ENCODE data around the gene CATSPERE. TPM values are rescaled to one million over a fixed set of nuclear protein-coding genes. Genes with fewer than 3 reads are reported as not detected.

Gene CATSPERE
- total RNA-seq, 1 experiment from 2014 or later: 0.14 TPM

GRCh38 chr1:244447024-244447423 lies 14.0 kb upstream of the CATSPERE start:
- H3K4me3 Mint-ChIP-seq (ENCODE audit: unreplicated experiment): no peak overlapping the region
- intact Hi-C loops (cut with micrococcal nuclease; ENCODE audit: unreplicated experiment): no loop called here

GRCh38 chr1:244447552-244447951 lies 13.5 kb upstream of the CATSPERE start:
- no peaks in the 10 kb centered on the region for H3K9me3 Mint-ChIP-seq (ENCODE audit: unreplicated experiment)
- Histone ChIP-seq H3K4me1 (peaks cover 37% of the 10 kb centered on the region), H3K27me3 (replicated peaks; ENCODE audit: control insufficient read depth, insufficient read depth, low read length) (no peaks in the 10 kb centered on the region), H3K4me3 (ENCODE audit: low read depth, low read length) (no peak overlapping the region), H3K36me3 (ENCODE audit: control insufficient read depth, insufficient read depth, low read length) (no peaks in the 10 kb centered on the region), H3K9me3 (no peaks in the 10 kb centered on the region)
- no peak overlapping the region for H3K4me3 Mint-ChIP-seq (ENCODE audit: unreplicated experiment)
- TF ChIP-seq CTCF (IDR thresholded peaks at IDR 0.05; ENCODE audit: insufficient read depth in 1 of 2, low read depth in 1 of 2, low read length in 1 of 2, severe bottlenecking in 1 of 2, unreplicated experiment in 1 of 2): no peak
- H3K36me3 Mint-ChIP-seq (ENCODE audit: insufficient read depth, unreplicated experiment): peaks cover 38% of the 10 kb centered on the region
- BruUV-seq (replicated peaks): no TSS peak
- POLR2A ChIA-PET: no interaction called here
- H3K4me1 Mint-ChIP-seq (ENCODE audit: low read depth, unreplicated experiment): peaks cover 48% of the 10 kb centered on the region
- CTCF ChIA-PET: no interaction called here
- peak overlapping the region; percentile 35 for H3K27ac Mint-ChIP-seq (ENCODE audit: unreplicated experiment)
- no peaks in the 10 kb centered on the region for H3K27me3 Mint-ChIP-seq (ENCODE audit: insufficient read depth, unreplicated experiment)
- intact Hi-C loops (cut with micrococcal nuclease; ENCODE audit: unreplicated experiment): no loop called here
- no peak for DNase-seq

More at GRCh38 chr1:244447024-244447423, 14.0 kb upstream of the CATSPERE start:
- DNase-seq: no peak
- ChIA-PET POLR2A (no interaction called here), CTCF (no interaction called here)
- peaks cover 37% of the 10 kb centered on the region for H3K36me3 Mint-ChIP-seq (ENCODE audit: insufficient read depth, unreplicated experiment)
- H3K4me1 Mint-ChIP-seq (ENCODE audit: low read depth, unreplicated experiment): peaks cover 43% of the 10 kb centered on the region
- H3K27me3 Mint-ChIP-seq (ENCODE audit: insufficient read depth, unreplicated experiment): no peaks in the 10 kb centered on the region
- no peak for TF ChIP-seq CTCF (IDR thresholded peaks at IDR 0.05; ENCODE audit: insufficient read depth in 1 of 2, low read depth in 1 of 2, low read length in 1 of 2, severe bottlenecking in 1 of 2, unreplicated experiment in 1 of 2)
- peak overlapping the region; percentile 35 for H3K27ac Mint-ChIP-seq (ENCODE audit: unreplicated experiment)
- H3K36me3 ChIP-seq (ENCODE audit: control insufficient read depth, insufficient read depth, low read length): no peaks in the 10 kb centered on the region
- H3K27me3 ChIP-seq (replicated peaks; ENCODE audit: control insufficient read depth, insufficient read depth, low read length): no peaks in the 10 kb centered on the region
- BruUV-seq (replicated peaks): no TSS peak
- H3K9me3 ChIP-seq: no peaks in the 10 kb centered on the region
- H3K4me1 ChIP-seq: peaks cover 38% of the 10 kb centered on the region
- no peaks in the 10 kb centered on the region for H3K9me3 Mint-ChIP-seq (ENCODE audit: unreplicated experiment)
- H3K4me3 ChIP-seq (ENCODE audit: low read depth, low read length): no peak overlapping the region

GRCh38 chr1:244448279-244449036 lies 12.6 kb upstream of the CATSPERE start:
- no peak for TF ChIP-seq CTCF (IDR thresholded peaks at IDR 0.05; ENCODE audit: insufficient read depth in 1 of 2, low read depth in 1 of 2, low read length in 1 of 2, severe bottlenecking in 1 of 2, unreplicated experiment in 1 of 2)
- no peak overlapping the region for H3K4me3 Mint-ChIP-seq (ENCODE audit: unreplicated experiment)
- peaks cover 48% of the 10 kb centered on the region for H3K4me1 Mint-ChIP-seq (ENCODE audit: low read depth, unreplicated experiment)
- BruUV-seq (replicated peaks): no TSS peak
- Histone ChIP-seq H3K4me1 (peaks cover 37% of the 10 kb centered on the region), H3K4me3 (ENCODE audit: low read depth, low read length) (no peak overlapping the region), H3K36me3 (ENCODE audit: control insufficient read depth, insufficient read depth, low read length) (no peaks in the 10 kb centered on the region), H3K27me3 (replicated peaks; ENCODE audit: control insufficient read depth, insufficient read depth, low read length) (no peaks in the 10 kb centered on the region), H3K9me3 (no peaks in the 10 kb centered on the region)
- no peaks in the 10 kb centered on the region for H3K9me3 Mint-ChIP-seq (ENCODE audit: unreplicated experiment)
- ChIA-PET CTCF (no interaction called here), POLR2A (no interaction called here)
- peak overlapping the region; percentile 8 for H3K27ac Mint-ChIP-seq (ENCODE audit: unreplicated experiment)
- DNase-seq: no peak
- H3K27me3 Mint-ChIP-seq (ENCODE audit: insufficient read depth, unreplicated experiment): no peaks in the 10 kb centered on the region
- intact Hi-C loops (cut with micrococcal nuclease; ENCODE audit: unreplicated experiment): no loop called here
- peaks cover 38% of the 10 kb centered on the region for H3K36me3 Mint-ChIP-seq (ENCODE audit: insufficient read depth, unreplicated experiment)
